Activated gamma-delta T cell treated with anti-CD3 and anti-CD28 coated beads, Interleukin-2, amount 50 U/mL, for 16 hours (primary cell): ENCODE measurements around the gene SPATA21.

Experiments used
- DNase-seq: peaks from one replicate; pipeline ENCODE4 v3.0.0-alpha.2; 2020; ENCODE audit warnings: low read depth

SPATA21 gene

GRCh38 chr1:16450863-16451481 is 13.7 kb upstream of the SPATA21 start:
- DNase-seq, result no peak

GRCh38 chr1:16449666-16450065 is 12.4 kb upstream of the SPATA21 start:
- DNase-seq, result no peak

GRCh38 chr1:16449065-16449464 is 11.8 kb upstream of the SPATA21 start:
- DNase-seq, result no peak

- no peak for DNase-seq
These were observed 10.4 kb upstream of the SPATA21 start for GRCh38 chr1:16447641-16448040.

GRCh38 chr1:16446116-16446515 is 8.9 kb upstream of the SPATA21 start:
- no peak for DNase-seq

GRCh38 chr1:16445052-16445451 is 7.8 kb upstream of the SPATA21 start:
- no peak for DNase-seq

- no peak for DNase-seq
These were observed 6.9 kb upstream of the SPATA21 start for GRCh38 chr1:16443975-16444770.

- no peak for DNase-seq
These were observed 5.7 kb upstream of the SPATA21 start for GRCh38 chr1:16442941-16443340.

- no peak for DNase-seq
These were observed 5.0 kb upstream of the SPATA21 start for GRCh38 chr1:16442265-16442664.

GRCh38 chr1:16441282-16441665 is 4.0 kb upstream of the SPATA21 start:
- DNase-seq, result no peak

- peak; percentile 96 for DNase-seq
These were observed 3.5 kb upstream of the SPATA21 start, which contains the start of gene NECAP2 for GRCh38 chr1:16440470-16441281. NECAP2 (plus strand) TSS chr1:16440724; CDS start chr1:16440762, 38 bp downstream.

GRCh38 chr1:16440131-16440469 is 2.9 kb upstream of the SPATA21 start:
- peak; percentile 2 for DNase-seq

GRCh38 chr1:16438924-16439323 is 1.7 kb upstream of the SPATA21 start:
- no peak for DNase-seq

- no peak for DNase-seq
These were observed 1.3 kb upstream of the SPATA21 start for GRCh38 chr1:16438516-16438915.

- DNase-seq, result no peak
These were observed 2.7 kb downstream of the SPATA21 start for GRCh38 chr1:16434501-16434900.

- DNase-seq, result no peak
These were observed 3.2 kb downstream of the SPATA21 start for GRCh38 chr1:16434007-16434406.

- DNase-seq, result no peak
These were observed 4.2 kb downstream of the SPATA21 start for GRCh38 chr1:16433030-16433429.

- no peak for DNase-seq
These were observed 6.6 kb downstream of the SPATA21 start for GRCh38 chr1:16430606-16431005.

GRCh38 chr1:16425125-16426025 is 11.8 kb downstream of the SPATA21 start:
- DNase-seq, result no peak

GRCh38 chr1:16422041-16422440 is 15.2 kb downstream of the SPATA21 start:
- no peak for DNase-seq

GRCh38 chr1:16421201-16421600 is 16.0 kb downstream of the SPATA21 start:
- DNase-seq, result no peak
